NB4 (cell line): Measurements from ENCODE around the gene TMPRSS7.

ENCODE experiments used
- DNase-seq: peaks from one replicate; pipeline ENCODE4 v3.0.0; 2010; ENCODE audit warnings: low read depth
- H3K4me3 ChIP-seq: one replicate; pipeline ENCODE4 v1.5.1; 2011; ENCODE audit warnings: mild to moderate bottlenecking, low read depth, low read length, moderate library complexity
- MYC ChIP-seq: IDR thresholded peaks from 2 replicates; pipeline ENCODE4 v1.6.1; 2011; ENCODE audit warnings: low read depth, low read length
- POLR2A ChIP-seq: IDR thresholded peaks from 2 replicates; pipeline ENCODE4 v1.6.1; 2011; ENCODE audit warnings: mild to moderate bottlenecking; ENCODE audit not compliant: insufficient read length; ENCODE audit errors: extremely low read depth
- TF ChIP-seq, protein P1 (sequence below): IDR thresholded peaks from 2 replicates; pipeline ENCODE4 v1.6.1; 2011; ENCODE audit warnings: low read depth, low read length
- TF ChIP-seq, protein P2 (sequence below): IDR thresholded peaks from one replicate; pipeline ENCODE4 v1.5.1; 2012; ENCODE audit warnings: low read depth, low read length

The TMPRSS7 gene

GRCh38 chr3:112004187-112004586, 30.3 kb upstream of the TMPRSS7 start:
- DNase-seq: no peak
- no peak for TF ChIP-seq POLR2A
- TF ChIP-seq, protein P1, sequence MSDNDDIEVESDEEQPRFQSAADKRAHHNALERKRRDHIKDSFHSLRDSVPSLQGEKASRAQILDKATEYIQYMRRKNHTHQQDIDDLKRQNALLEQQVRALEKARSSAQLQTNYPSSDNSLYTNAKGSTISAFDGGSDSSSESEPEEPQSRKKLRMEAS: no peak
- TF ChIP-seq, protein P2, sequence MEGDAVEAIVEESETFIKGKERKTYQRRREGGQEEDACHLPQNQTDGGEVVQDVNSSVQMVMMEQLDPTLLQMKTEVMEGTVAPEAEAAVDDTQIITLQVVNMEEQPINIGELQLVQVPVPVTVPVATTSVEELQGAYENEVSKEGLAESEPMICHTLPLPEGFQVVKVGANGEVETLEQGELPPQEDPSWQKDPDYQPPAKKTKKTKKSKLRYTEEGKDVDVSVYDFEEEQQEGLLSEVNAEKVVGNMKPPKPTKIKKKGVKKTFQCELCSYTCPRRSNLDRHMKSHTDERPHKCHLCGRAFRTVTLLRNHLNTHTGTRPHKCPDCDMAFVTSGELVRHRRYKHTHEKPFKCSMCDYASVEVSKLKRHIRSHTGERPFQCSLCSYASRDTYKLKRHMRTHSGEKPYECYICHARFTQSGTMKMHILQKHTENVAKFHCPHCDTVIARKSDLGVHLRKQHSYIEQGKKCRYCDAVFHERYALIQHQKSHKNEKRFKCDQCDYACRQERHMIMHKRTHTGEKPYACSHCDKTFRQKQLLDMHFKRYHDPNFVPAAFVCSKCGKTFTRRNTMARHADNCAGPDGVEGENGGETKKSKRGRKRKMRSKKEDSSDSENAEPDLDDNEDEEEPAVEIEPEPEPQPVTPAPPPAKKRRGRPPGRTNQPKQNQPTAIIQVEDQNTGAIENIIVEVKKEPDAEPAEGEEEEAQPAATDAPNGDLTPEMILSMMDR: no peak
- TF ChIP-seq MYC: no peak
- no peak overlapping the region for H3K4me3 ChIP-seq

GRCh38 chr3:112004669-112005068, 29.9 kb upstream of the TMPRSS7 start:
- DNase-seq: no peak
- TF ChIP-seq POLR2A (no peak), MYC (no peak)
- TF ChIP-seq, protein P1: no peak
- TF ChIP-seq, protein P2: no peak
- H3K4me3 ChIP-seq: no peak overlapping the region

GRCh38 chr3:112005091-112005672, 29.4 kb upstream of the TMPRSS7 start:
- no peak for TF ChIP-seq POLR2A
- TF ChIP-seq, protein P1: no peak
- DNase-seq: no peak
- no peak overlapping the region for H3K4me3 ChIP-seq

DNA sequence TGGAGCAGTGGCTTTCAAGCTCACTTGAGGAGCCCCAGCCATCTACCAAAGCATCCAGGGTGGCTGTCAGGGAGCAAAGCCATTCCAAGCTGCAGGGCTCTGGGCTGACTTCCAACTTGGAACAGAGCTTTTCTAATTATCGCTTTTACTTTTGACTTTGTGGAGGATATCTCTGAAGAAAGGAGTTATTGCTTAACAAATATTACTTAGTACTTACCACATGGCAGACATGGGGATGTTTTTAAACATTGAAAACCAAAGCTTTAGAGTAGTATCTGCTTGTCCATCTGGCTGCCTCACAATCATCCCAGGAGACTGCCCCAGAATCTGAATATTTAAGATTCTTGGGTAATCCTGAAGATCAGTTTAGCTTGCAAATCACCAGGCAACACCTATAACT, 26.9 kb upstream of the TMPRSS7 start:
- TF ChIP-seq, protein P2: no peak
- TF ChIP-seq POLR2A: no peak
- TF ChIP-seq, protein P1: no peak
- TF ChIP-seq MYC: no peak
- DNase-seq: no peak
- no peak overlapping the region for H3K4me3 ChIP-seq

DNA sequence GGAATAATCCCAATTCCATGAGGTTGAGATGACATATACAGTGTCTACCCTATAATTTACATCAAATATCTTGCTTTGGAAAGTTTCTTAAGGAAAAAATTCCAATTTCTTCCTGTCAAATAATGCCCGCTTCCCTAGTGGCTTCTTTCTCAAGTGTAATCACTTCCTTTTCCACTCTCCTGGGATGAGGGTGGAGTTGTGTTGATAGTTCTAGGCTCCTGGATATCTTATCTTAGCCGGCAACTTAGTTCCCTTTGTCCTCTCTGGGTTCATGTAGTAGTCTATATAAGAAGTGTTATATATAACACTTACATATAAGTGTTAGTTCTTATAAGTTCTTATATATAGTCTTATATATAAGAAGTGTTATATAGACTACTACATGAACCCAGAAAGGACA, 24.9 kb upstream of the TMPRSS7 start:
- TF ChIP-seq MYC (no peak), POLR2A (no peak)
- TF ChIP-seq, protein P1: no peak
- TF ChIP-seq, protein P2: no peak
- H3K4me3 ChIP-seq: no peak overlapping the region
- no peak for DNase-seq

DNA sequence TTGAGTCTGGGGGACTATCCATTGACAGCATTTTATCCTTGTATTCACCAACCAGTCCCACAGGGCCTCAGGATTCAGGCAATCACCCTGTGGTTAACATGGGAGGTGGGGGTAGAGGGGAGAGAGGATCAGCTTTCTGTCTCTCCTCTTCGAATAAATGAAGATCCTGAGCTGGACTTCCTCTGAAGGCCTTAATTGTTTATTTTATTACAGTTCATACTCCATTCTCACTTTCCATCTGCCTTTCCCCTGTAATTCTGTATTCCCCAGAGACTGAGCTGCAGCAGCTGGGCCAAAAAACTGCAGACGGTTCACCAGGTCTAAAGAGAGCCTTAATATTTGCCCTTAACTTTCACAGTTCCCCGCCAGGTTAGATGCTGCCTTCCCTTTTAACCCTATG, 23.9 kb upstream of the TMPRSS7 start:
- no peak overlapping the region for H3K4me3 ChIP-seq
- TF ChIP-seq MYC: no peak
- TF ChIP-seq, protein P1: no peak
- TF ChIP-seq, protein P2: no peak
- TF ChIP-seq POLR2A: no peak
- no peak for DNase-seq
